HG02943 (cell line): ENCODE data around the gene HILPDA.

Source experiments
- ATAC-seq: cut with Tn5 transposase; IDR thresholded peaks from one replicate; pipeline ENCODE4 v1.9.1; 2021; ENCODE audit warnings: mild to moderate bottlenecking, low read depth, moderate library complexity; ENCODE audit not compliant: unreplicated experiment

Gene HILPDA, protein sequence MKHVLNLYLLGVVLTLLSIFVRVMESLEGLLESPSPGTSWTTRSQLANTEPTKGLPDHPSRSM

DNA sequence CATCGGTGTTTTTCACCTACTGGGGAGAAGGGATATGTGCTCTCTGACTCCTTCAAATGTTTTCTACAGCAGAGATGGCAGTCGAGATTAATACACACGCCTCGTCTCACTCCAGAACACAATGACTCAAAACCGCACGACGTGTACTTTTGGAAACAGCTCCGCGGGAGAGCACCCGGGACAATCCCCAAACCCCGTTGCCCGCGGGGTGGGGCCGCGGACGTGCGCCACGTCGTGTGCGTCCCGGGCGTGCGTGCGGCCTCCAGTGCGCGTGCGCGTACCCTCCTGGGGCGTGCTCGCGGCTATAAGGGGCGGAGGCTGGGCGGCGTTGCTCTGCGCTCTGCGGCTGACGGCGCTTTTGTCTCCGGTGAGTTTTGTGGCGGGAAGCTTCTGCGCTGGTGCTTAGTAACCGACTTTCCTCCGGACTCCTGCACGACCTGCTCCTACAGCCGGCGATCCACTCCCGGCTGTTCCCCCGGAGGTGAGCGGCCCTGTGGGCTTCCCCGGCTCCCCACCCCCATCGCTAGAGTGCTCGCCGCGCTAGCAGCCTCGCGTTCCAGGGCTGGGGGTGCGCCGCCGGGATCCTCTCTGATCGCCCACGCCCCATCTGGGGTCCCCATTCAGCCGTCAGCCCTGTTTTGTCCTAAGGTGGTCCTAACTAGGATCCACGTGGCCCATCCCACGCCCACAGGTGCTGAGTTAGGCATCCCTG, at the start of gene HILPDA:
HILPDA (plus strand) TSS at position 336 of the 712 bp plus-strand sequence. CDS start 1,391 bp downstream, outside the sequence.
- ATAC-seq, result peak; percentile 86

DNA sequence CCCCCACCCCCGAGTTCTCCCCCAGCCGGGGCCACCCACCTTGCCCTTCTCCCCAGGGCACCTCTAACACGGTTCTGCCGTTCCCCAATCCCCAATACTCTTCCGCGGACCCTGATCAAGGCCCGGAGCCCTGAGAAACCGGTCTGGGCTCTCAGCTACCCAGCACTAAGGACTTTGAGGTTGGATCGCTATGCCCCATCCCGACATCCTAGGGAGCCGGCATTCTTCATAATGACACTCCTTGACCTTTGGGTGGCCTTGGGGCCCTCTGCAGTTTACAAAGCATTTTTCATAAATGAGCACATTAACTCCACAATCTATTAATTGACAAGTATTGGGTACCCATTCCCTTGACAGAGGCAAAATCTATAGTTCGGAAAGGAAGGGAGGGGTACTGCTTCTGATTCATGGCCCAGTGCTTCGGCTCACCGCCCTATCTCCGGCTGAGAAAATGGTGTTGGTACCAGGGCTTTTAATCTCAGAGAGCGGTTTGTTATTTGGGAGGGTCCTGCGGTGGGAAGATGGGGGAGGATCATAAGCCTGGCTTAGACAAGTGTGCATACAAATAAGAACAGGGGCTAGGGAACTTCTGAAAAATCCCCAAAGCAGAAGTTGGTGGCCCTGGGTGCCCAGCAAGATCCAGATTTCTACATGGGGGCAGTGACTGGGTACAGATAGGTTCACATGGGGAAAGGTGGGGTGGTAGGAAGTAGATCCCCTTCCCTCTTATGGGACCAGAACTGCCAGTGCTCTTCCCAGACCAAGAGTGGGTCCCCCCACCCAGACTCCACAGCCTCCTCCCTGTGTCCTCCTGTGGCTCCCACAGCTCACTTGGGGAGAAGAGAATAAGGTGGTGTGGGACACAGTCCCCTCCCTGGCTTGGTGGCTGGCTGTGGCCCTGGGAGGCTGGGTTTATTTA, 49.1 kb upstream of the HILPDA start:
- ATAC-seq, result no peak

DNA sequence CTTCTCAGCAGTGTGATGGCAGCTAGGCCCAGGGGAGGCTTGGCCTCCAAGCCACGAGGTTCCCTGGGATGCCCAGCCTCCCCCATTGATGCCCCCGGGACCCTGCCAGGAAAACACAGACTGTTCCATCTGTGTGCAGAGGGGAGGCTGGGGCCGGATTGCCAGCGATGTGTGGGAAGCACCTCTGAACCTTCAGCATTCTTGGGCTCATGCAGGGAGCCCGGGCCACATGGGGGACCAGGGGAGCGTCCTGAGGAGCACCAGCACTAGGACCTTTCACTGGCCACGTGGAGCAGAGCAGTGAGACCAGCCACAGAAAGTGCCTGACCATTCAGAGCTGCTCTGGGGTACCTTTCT, 48.5 kb upstream of the HILPDA start:
- ATAC-seq, result no peak

DNA sequence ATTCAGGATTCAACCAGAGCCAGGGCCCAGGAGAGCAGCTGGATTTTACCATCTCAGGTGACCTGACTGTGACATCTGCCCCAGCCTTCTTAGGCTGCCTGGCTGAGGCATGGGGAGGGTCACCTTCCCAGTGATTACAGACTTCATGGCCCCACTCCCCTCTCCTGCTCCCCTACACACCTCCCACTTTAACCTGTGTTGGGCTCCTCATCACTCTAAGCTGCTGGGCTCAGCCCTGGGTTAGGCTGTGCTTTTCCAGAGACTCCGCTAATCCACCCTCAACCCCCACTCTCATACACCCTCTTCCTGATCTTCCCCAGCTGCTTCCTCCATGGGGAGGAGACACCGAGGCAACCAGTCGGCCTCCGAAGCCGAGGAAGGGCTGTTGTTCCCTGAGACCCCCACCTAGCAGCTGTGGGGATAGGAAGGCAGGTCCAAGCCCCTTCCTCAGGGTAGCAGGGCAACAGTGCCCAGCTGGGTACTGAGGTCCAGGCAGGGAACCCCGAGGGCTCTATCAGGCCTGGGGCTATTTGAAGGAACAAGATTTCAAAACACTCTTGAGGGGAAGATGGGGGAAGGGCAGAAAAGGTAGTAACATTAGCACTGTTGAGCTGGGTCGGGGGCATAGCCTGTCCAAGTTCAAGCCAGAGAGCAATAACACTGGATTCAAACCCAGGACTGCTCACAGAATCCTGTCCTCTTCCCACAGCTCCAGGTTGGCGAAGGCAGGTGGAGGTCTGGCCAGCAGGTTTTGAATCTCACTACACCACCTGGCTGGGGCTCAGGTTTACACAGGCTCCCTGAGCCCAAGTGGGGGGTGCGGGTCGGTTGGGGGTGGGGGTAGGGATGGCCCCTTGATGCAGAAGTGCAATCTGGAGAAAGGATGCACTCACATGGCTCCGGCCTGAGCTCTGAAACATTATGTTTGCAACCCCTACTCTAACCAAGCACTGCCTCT, 47.6 kb upstream of the HILPDA start:
- no peak for ATAC-seq

DNA sequence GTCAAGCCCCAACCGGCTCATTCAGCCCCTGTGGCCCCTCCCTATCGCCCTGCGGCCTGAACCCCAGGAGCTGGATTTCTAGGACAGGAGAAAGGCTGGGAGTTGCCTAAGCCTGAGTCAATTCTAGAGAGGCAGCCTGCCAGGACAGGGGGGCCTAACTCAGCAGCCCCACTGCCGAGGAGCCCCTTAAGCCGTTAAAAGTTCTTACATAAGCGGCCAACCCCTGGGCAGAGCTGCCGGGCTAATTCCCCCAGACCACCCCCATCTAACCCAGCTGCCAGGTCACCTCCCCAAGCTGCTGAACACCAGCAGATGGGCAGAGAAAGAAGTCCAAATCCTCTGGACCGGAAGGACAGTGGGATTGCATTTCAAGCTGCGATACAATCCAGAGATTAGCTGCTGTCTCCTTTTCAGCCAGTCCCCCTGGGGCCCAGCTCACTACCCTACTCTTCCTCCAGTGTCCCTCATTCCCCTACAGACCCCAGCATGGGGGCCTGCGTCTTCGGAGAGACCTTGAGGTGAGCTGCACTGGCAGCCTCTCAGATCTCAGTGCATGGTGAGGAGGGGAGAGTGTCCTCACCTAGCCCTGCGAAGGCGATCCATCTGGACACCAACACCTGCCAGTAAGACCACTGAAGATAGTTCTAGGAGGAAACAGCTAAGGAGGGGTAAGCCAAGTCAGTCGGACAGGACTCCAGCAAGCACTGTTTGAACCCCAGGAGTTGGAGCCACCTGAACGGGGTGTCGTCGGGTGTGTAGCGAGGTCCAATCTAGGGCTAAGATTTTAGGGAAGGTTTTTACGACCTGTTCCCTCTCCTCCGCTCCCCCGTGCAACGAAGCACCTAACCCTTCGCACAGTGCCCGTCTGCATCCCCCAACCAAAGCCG, 46.7 kb upstream of the HILPDA start:
- ATAC-seq, result no peak

DNA sequence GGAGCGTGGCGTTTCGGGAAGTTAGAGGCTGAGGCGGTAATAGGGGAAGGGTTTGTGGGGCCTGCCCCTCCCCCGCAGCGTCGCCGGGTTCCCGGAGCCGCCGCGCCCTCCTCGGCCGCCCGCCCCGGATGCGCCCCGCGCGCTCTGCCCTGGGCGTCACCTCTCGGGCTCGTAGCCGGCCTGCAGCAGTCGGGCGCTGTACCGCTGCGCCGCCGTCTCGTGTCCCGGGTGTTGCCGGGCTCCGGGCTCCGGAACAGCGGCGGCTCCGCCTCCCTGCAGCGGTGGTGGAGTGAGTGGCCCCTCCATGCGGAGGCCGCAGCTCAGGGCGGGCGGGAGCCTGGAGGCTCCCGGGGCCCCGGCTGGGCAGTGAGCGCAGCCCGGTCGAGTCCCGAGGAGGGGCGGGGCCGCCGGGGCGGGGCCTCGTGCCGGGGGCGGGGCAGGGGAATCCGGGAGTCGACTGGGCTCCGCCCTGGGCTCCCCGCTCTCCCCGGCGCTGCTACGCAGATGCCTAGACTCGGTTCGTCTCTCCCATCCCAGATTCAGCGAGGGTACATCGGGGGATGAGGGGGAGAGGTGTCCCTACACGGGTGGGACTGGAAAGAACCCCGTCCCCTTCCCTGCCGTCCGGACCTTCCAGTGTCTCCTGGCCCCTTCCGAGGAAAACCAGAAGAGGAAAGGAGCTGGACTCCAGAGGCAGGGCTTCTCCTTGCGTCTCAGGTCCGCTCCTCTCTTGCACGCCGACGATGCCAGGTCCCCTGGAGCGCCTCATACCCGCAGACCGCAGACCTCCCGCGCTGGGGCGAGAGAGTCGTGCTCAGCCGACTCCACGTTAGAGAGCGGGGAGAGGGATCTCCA, 45.9 kb upstream of the HILPDA start, which contains the start of gene IMPDH1:
IMPDH1 (minus strand) TSS at position 387 of the 855 bp plus-strand sequence; CDS start at position 306, 81 bp downstream.
- peak; percentile 69 for ATAC-seq

DNA sequence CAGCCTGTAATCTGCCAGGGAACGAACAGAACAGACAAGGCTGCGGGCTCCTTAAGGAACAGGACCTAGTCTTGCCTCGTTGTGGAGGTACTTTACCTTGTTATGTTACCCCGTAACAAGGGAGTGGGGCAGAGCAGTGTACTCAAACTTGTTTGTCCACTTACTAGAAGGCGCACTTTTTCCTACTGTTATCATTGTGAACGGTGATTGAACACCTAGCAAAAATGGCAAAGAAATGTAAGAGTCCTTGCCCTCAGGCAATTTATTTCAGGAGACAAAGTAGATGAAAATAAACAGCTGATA, 45.3 kb upstream of the HILPDA start:
- no peak for ATAC-seq

DNA sequence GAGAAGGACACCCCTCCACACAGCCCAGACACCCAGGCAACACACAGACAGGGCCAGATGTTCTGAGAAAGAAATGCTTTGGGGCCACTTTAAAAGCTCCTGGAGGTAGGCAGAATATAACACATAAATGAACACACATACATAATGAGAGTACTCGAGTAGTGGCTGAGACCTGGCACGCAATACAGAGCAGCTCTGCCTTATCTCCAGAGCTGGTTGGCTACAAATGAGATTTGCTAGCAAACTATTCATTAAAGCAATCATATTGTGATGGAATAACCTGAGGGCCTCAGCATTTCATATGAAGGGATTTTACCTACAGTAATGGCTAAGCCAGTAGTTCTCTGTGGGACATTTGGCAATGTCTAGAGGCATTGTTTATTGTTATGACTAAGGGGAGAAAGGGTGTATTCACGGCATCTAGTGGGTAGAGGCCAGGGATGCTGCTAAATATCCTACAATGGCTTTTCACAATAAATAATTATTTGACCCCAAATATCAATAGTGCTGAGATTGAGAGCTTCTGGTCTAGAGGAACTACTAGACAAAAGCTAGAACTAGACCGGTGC, 40.4 kb upstream of the HILPDA start:
- ATAC-seq, result no peak

DNA sequence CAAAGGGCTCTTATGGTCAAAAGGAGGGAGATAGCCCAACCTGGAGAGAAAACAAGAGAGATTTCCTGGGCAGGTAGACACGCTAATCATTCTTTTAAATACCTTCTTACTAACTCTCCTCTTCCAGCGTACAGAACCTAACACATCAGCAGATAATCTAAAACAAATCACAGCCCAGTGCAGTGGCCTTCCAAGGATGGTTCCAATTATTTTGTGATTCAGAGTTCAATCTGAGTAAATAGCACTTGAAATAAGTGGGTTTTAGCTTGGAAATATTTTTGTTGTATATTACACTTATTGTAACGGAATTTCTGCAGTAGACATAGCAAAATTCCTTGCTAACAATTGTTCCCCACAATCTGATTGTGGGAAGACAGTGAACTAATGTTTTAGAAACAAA, 38.6 kb upstream of the HILPDA start:
- no peak for ATAC-seq

DNA sequence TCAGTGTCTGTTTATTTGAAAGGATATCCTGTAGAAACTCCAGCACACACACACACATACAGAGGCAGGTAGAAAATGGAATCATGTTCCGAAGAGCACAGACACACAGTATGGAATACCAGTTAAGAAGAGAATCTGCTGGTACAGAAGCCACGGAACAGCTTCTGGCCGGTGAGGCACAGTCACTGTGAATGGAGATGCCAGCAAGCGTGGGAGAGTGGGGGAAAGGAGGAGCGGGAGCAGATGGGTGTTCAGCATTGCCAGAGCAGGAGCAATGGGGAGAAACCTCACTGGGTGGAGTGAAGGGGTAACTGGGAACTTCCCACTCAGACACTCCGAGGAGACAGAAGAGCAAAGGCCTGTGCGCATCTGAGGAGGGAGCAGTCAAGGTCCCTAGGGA, 36.4 kb upstream of the HILPDA start:
- ATAC-seq, result no peak

DNA sequence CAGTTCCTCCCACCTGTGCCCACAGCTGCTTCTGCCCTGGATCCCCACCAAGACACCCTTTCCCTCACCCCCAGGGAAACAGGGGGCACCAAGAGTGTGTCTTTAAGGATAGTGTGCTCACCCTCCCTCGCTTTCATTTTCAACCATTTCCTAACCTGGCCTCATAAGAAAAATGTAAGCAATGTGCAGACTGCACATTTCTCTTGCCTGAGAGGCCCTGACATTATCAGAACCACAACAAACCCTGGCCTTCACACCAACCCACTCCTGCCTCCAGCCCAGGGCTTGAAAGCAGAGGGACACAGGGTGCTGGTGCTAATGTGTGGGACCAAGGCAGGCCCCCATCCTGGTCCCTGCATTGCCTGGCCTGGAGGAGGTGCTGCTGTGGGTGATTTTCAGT, 34.9 kb upstream of the HILPDA start:
- no peak for ATAC-seq

DNA sequence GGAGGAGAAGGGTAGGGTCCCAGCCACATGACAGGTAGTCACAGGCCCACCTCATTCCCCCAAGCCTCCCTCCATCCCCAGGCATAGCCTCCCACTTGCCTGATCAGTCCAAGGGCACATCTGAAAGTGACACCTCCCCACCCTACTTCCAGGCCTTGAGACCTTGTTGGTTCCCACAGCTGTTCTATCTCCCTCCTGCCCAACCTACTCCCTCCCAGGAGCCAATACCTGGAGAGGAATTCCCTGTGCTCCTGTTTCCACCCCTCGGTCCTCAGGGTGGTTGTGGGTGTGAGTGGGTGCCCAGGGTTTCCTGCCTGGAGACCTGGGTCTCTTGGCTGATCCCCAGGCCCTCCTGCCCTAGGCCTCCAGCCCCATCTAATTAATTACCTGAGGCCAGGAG, 34.3 kb upstream of the HILPDA start:
- no peak for ATAC-seq

DNA sequence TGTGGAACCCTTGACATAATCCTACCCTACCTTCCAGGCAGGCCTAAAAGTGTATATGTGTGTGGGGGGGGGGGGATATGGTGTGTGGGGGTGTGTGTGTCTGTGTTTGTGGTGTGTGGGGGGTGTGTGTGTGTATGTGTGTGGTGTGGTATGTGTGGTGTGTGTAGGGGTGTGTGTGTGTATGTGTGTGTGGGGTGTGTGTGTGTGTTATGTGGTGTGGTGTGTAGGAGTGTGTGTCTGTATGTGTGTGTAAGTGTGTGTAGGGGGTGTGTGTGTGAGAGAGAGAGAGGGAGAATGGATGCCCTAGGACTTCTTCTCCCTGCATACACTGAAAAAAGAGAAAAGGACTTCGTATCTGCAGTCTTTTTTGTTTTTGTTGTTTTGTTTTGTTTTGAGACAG, 33.6 kb upstream of the HILPDA start:
- no peak for ATAC-seq

DNA sequence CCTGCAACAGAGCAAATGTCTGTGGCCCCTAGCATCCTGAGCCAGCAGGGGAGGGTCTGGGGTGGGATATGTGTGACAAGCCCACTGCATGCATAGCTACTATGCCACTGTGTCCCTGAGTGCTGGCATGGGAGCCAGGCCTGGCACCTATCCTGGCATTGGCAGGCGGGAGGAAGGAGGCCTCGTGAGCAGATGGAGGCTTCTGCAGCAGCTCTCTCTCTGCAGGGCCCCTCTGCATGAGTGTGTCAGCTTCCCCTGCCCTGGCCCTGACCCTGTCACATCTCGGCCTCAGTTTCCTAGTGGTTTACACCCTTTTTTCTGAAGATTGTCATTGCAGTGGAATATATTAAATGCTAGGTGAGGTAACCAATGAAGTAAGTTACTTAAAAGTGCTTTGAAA, 32.8 kb upstream of the HILPDA start:
- no peak for ATAC-seq

DNA sequence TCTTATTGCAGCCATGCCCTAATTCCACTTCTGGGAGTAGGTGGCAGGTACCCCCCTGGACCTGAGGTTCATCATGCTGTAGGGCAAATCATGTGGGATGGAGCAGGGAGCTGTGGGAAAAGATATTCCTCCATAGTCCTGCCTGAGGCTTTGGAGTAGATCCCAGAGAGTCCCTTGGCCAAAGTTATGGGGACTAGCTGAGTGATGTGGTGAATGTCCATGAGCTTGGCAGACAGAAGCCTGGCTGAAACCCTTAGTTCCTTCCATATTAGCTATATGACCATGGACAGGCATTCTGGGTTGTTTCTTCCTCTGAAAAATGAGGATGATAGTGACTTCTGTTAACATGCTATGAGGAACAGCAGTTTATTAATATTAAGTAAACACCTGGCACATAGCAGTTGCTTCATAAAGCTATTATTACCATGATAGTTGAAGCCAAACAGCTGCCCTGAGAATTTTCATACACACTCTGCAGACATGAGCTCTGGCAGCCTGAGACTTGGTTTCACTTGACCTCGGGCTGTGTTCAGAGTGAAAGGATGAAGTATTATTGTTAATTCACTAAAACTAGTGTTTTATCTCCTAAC, 30.9 kb upstream of the HILPDA start:
- ATAC-seq, result no peak

DNA sequence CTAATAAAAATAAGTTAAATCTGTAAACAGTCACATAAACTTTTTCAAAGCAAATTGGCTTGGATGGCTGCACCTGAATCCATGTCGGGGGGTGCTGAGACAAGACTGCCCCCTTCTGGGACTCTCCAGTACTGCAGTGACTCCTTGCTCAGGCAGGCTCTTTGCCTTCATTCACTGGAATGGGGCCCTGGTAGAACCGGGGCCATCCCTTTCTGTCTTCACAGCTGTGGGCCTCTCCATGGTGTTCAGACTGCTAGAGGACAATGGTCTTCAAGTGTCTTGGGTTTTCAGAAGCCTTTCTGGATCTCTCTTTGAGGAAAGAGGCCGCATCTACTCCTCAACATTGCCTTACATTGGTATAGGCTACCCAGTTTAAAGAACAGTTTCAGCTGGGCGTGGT, 29.8 kb upstream of the HILPDA start:
- no peak for ATAC-seq

DNA sequence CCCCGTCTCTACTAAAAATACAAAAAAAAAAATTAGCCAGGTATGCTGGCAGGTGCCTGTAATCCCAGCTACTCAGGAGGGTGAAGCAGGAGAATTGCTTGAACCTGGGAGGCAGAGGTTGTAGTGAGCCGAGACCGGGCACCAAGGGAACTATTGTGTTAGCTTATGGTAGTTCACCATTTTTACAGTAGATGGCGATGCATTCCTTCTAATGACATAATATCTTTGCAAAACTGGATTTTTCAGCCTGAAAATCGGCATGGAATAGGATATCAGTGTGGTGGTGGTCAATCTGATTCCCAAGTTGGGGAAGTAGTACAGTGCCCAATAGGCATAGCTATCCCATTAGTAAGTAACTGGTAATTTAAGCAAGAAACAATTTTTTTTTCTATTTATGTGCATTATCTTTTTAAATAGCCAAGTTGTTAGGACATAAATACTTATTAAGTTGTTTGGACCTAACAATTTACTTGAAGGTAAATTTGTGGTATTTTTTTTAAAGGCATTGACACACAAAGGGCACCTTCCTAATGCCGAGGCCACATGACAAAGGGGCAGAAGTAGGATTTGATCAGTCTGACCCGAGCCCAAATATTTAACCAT, 28.3 kb upstream of the HILPDA start:
- no peak for ATAC-seq

DNA sequence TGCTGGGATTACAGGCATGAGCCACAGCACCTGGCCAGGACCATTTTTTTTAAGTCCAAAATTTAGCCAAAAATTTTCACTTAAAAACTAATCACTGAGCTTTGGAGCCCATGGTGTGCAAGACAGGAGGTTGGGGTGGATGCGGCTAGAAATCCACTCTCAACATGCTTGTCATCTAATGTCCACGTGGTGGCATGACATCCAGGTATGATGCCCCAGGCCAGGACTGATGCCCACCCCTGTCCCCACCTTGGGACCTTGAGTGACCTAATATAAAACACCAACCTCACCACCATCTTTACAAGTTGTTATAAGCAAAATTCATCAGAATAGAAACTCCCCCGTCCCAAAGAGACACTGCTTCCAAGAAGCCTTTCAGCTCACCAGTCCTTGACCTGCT, 25.5 kb upstream of the HILPDA start:
- no peak for ATAC-seq
